ENCODE measurements around the gene PLSCR2.
"Not testable (repeated sequence)": the region's sequence is repeated elsewhere in the genome, so short reads cannot be mapped to it uniquely, and the experiment has no call there.

The PLSCR2 gene

GRCh38 chr3:146469150-146470017, at the start of gene PLSCR2:
TSS of gene PLSCR2 (minus strand) at chr3:146469561. CDS start at chr3:146459904, 9,657 bp downstream.
- no peak for DNase-seq

DNA sequence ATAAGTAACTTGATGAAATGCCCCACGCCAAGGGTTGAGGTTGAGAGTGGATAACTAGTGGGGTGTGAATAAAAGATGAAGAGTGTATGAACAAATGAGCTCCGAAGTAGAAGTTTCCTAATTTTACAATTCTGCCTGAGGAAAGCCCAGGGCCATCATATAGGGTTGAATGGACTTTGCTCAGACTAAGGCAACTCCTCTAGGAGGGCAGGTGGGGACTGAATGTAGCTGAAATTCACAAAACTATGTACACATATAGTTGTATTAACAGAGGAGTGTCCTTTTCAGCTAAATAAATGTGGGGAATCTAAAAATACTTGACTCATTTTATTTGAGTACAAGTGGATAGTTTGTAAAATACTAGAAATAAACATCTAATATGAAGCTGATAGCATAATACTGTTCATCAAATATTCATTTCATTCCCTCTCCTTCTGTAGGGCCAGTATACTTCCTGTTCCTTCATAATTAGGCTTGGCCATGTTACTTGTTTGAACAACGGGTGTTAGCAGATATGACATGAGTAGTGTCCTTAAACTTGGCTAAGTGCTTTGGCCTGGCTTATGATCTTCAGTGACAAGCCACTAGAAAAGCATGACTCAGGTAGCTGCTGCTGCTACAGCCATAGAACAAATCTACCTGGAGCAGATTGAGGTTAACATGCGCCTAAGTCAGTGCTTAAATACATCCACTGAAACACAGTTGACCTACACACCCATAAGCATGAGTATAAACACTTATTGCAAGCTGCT, 48.5 kb upstream of the PLSCR2 start:
- DNase-seq, result no peak

DNA sequence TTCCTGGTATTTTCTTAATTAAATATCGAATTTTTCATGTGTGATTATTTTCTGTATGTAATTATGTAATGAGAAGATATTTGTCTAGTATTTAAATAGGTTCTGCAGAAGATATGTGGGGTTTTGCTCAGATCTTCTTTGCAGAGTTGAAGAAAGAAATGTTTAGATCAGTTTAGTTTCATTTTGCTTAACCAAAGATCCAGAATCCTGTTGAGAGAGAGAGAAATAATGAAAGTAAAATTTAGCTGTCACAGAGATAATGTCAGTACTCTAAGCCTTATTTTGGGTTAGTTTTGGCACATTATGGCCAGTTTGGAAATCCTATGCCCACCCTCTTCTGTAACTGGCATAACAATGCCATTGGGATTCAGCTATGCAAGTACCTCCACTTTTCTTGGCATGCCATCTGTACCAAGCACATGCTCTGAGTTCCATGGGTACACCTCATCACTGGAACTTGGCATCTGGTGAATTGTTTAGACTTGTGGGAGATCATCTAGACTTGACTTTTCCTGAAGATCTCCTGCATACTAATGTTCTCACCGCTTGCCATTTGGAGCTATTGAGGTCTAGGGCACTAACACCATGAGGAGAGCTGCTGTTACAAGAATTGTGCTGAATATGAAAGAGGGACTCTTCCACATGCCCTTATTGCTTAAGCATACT, 44.2 kb upstream of the PLSCR2 start:
- no peak for DNase-seq

- no peak for DNase-seq
These were observed 42.2 kb upstream of the PLSCR2 start for GRCh38 chr3:146511402-146512134.

GRCh38 chr3:146507331-146508120, 38.2 kb upstream of the PLSCR2 start:
- DNase-seq, result no peak

DNA sequence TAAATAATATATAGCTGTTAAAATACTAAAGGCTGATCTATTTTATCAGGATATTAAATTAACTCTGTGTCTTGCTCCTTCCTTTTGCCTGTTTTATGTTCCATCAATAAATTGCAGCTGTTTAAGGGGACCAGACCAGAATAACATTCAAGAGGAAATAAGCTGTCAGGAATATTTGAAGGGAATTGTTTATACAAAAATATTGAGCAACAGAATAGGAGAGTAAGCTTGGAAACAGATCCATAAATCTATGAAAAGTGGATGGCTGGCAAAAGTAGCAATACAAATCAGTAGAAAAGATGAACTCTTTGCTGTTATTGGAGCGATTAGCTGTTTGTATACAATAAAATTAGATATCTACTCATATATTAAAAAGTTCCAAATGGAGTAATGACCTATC, 36.2 kb upstream of the PLSCR2 start:
- no peak for DNase-seq

DNA sequence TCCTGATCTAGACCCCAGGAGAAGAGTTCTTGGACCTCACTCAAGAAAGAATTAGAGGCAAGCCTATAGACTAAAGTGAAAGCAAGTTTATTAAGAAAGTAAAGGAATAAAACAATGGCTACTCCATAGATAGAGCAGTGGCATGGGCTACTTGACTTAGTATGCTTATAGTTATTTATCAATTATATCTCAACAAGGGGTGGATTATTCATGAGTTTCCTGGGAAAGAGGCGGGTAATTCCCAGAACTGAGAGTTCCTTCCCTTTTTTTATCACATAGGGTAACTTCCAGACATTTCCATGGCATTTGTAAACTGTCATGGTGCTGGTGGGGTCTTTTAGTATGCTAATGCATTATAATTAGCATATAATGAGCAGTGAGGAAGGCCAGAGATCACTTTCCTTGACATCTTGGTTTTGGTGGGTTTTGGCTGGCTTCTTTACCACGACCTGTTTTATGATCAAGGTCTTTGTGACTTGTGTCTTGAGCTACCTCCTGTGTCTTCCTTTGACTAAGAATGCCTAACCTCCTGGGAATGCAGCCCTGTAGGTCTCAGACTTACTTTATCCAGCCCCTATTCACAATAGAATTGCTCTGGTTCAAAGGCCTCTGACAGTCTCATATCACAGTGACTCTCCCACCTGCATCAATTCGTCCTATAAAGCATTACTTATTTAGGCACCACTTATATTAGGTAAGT, 35.3 kb upstream of the PLSCR2 start:
- no peak for DNase-seq

DNA sequence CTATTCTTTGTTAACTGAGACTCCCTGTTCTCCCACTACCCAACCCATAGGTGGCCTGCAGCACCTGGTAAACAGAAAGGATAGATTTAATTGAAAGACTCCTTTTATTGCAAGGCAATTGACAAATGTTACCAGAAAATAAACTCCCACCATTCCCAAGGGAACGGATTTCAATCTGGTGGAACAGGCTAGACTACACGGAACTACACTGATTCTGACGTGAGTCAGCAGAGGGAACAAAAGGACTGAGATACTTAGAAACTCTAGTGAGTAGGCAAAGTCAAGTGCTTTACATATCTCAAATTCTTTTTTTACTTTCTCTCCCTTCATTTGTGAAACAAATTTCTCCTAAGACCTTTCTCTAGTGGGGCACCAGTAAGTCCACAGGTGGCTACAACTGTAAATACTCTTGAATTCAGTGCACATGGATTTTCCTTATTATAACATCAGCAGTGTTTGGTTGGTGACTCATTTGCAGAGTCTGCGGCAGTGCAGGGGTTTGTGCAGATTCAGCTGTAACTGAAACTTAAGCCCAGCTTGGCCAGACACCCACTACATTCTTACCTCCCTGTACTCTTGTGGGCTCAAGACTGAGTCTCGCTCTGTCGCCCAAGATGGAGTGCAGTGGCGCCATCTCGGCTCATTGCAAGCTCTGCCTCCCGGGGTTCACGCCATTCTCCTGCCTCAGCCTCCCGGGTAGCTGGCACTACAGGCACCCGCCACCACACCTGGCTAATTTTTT, 34.3 kb upstream of the PLSCR2 start:
- no peak for DNase-seq

DNA sequence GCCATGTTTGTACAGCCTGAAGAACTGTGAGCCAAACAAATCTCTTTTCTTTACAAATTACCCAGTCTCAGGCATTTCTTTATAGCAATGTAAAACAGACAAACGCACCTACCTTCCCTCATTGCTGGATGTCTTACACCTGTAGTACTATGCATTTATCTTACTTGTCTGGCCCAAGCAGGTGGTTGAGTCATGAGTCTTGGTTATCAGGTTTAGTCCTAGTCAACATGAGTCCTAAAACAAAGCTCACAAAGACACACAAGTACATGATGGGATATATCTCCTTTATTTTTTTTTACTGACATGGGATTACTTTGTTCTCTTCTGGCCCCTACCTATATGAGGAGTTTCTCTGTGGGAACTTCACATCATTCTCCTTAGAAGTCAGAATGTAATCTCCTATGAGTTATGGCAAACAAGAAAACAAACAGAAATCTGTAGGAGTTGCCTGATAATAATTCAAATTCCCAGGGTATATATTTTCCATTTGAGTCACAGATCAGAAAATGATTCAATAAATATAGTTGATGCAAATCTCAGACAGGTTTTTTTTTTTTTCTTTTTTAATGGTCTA, 33.6 kb upstream of the PLSCR2 start:
- DNase-seq, result no peak

DNA sequence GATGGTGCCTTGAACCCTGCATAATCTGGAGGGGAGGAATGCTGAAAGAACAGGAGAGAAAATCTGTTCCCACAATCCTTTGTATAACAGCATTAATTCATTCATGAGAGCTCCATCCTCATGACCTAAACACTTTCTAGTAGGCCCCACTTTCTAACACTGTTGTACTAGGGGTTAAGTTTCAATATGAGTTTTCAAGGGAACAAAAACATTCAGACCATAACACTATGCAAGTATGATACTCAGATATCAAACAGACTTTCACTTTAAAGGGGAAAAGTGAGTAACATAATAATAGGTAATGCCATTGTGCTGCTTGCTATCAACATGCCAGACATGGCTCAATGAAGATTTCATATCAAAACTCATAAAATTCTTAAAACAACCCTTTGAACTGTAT, 32.4 kb upstream of the PLSCR2 start:
- DNase-seq, result no peak

- DNase-seq, result no peak
These were observed 30.3 kb upstream of the PLSCR2 start for GRCh38 chr3:146499701-146500100.

GRCh38 chr3:146498002-146498736, 28.8 kb upstream of the PLSCR2 start:
- DNase-seq, result no peak

GRCh38 chr3:146497145-146497843, 27.9 kb upstream of the PLSCR2 start:
- DNase-seq, result not testable (repeated sequence)

DNA sequence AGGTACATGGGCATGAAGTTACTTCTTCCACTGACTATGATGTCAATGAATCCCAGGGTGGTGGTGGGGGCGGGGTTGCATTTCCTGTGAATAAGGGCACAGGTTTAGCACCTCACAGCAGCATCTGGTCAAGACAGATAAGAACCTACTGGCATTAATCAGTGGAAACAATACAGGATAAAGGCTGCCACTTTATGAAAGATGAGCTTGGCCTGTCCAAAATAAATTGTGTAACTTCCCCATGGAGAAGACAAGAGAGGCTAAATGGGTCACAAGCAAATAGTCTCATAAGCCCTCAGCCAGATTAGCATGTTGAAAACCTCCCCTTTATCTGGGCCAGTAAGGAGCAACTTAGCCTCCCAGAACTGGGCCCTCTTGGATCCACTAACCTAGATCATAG, 27.4 kb upstream of the PLSCR2 start:
- DNase-seq, result no peak

GRCh38 chr3:146496251-146496650, 26.9 kb upstream of the PLSCR2 start:
- no peak for DNase-seq

GRCh38 chr3:146493761-146494160, 24.4 kb upstream of the PLSCR2 start:
- no peak for DNase-seq

- no peak for DNase-seq
These were observed 23.9 kb upstream of the PLSCR2 start for GRCh38 chr3:146493221-146493620.

GRCh38 chr3:146491303-146491702, 21.9 kb upstream of the PLSCR2 start:
- no peak for DNase-seq

DNA sequence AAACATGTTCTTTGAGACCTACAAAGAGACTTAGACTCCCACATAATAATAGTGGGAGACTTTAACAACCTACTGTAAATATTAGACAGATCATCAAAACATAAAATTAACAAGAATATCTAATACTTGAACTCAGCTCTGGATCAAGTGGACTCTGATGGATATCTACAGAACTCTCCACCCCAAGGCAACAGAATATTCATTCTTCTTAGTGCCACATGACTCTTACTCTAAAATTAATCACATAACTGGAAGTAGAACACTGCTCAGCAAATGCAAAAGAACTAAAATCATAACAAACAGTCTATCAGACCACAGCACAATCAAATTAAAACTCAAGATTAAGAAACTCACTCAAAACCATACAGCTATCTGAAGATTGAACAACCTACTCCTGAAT, 15.9 kb upstream of the PLSCR2 start:
- DNase-seq, result no peak

Measured in KG1 (cell line).